ENCODE measurements around the gene SRM.
"Not testable (repeated sequence)": the region's sequence is repeated elsewhere in the genome, so short reads cannot be mapped to it uniquely, and the experiment has no call there.

SRM gene

GRCh38 chr1:11059968-11060830 lies at the start of gene SRM:
SRM (minus strand) TSS chr1:11060018; CDS start chr1:11059943, 75 bp downstream.
- TF ChIP-seq CTCF (IDR thresholded peaks at IDR 0.05; ENCODE audit: low read depth, low read length, missing control alignments): no peak

DNA sequence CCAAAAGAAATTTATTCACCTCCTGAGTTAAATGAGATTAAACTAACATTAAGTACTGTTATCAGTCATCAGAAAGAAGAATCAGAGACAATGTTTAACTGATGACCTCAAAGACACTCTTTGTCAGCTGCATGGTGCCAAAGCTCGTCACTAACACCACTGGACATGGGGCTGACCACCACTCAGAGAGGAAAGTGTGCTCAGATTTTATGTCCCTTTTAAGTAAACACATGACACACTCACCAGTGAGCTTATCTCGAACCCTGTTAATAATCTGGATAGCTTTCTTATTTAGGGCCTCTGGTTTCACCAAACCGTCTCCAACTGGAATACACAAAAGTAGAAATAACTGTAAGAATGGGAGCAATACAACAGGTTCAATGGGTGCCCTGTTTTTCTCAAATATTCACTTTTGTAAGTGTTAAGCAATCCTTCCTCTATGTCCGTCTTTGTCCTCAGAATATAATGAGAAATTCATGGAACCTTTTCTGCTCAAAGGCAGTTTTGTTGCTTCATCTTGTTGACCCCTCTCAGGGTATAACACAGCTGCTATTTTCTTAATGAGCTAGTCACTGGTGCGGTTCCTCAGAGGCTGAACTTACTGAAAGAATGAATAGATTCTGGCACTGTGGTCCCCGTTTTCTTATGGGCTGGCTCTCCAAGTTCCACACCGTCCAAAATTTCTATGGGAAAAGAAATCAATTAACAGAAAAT lies 49.4 kb upstream of the SRM start:
- no peak for DNase-seq (ENCODE audit: extremely low read depth, low read depth)
- H3K4me3 ChIP-seq (replicated peaks; ENCODE audit: low read depth, low read length): no peak overlapping the region
- no peak for TF ChIP-seq CTCF (IDR thresholded peaks at IDR 0.05; ENCODE audit: low read depth, low read length, missing control alignments)

More at GRCh38 chr1:11059968-11060830, at the start of gene SRM:
- H3K4me3 ChIP-seq (replicated peaks; ENCODE audit: low read depth, low read length): peak within 1 kb of the TSS; percentile 99
- DNase-seq (ENCODE audit: extremely low read depth, low read depth): no peak

DNA sequence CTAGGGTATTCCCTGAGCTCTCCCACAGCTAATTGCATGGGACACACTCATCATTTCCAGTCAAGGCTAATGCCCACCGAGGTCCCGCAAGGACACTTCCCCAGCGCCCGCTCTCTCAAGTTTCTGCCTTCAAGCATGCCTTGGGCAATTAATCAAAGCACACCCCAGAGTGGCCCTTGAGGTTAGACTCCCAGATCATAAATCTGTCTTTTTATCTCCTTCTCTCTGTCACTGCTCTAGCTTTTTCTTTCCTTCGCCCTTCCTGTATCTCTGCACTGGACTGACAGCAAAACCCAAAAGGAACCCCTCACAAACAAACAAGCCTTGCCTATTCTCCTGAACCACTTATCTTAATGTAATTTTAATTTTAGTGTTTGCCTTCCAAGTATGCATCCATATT lies 47.8 kb upstream of the SRM start:
- H3K4me3 ChIP-seq (replicated peaks; ENCODE audit: low read depth, low read length): no peak overlapping the region
- no peak for TF ChIP-seq CTCF (IDR thresholded peaks at IDR 0.05; ENCODE audit: low read depth, low read length, missing control alignments)
- DNase-seq (ENCODE audit: extremely low read depth, low read depth): no peak

DNA sequence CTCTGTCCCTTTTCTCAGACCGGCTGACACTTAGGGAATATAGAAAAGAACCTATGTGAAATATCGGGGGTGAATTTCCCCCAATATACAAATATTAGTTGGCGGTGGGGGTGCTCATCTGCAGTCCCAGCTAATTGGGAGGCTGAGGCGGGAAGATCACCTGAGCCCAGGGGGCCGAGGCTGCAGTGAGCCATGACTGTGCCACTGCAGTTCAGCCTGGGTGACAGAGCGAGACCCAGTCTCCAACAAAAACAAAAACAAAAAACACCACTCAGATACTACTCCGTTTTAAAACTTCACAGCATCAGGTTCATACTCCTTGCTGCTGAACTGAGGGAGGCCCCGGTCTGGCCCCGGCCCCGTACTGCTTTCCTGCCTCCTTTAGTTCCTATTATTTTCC lies 45.8 kb upstream of the SRM start:
- TF ChIP-seq CTCF (IDR thresholded peaks at IDR 0.05; ENCODE audit: low read depth, low read length, missing control alignments): no peak
- no peak for DNase-seq (ENCODE audit: extremely low read depth, low read depth)
- no peak overlapping the region for H3K4me3 ChIP-seq (replicated peaks; ENCODE audit: low read depth, low read length)

DNA sequence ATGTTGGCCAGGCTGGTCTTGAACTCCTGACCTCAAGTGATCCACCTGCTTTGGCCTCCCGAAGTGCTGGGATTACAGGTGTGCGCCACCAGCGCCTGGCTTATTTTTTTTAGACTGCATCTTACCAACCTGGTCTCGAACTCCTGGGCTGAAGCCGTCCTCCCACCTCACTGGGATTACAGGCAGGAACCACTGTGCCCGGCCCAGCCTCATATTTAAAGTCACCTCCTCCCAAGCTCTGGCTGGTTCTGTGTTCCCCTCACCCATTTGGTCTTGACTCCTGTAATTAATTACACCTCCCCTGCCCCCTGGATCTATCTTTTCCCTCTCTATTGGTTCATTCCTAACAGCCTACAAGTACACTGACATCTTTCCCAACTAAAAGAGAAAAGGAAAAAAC lies 41.5 kb upstream of the SRM start:
- no peak overlapping the region for H3K4me3 ChIP-seq (replicated peaks; ENCODE audit: low read depth, low read length)
- no peak for DNase-seq (ENCODE audit: extremely low read depth, low read depth)
- TF ChIP-seq CTCF (IDR thresholded peaks at IDR 0.05; ENCODE audit: low read depth, low read length, missing control alignments): no peak

DNA sequence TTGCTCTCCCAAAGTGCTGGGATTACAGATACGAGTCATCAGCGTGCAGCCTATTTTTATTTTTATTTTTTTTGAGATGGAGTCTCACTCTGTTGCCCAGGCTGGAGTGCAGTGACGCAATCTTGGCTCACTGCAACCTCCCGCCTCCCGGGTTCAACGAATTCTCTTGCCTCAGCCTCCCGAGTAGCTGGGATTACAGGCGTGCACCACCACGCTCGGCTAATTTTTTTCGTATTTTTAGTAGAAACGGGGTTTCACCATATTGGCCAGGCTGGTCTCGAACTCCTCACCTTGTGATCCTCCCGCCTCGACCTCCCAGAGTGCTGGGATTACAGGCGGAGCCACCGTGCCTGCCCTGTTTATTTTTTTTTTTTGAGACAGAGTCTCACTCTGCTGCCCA lies 41.0 kb upstream of the SRM start:
- DNase-seq (ENCODE audit: extremely low read depth, low read depth); H3K4me3 ChIP-seq (replicated peaks; ENCODE audit: low read depth, low read length): not testable (repeated sequence)

- TF ChIP-seq CTCF (IDR thresholded peaks at IDR 0.05; ENCODE audit: low read depth, low read length, missing control alignments): no peak
- DNase-seq (ENCODE audit: extremely low read depth, low read depth): no peak
- peak overlapping the region; percentile 96 for H3K4me3 ChIP-seq (replicated peaks; ENCODE audit: low read depth, low read length)
Observed at GRCh38 chr1:11100149-11100493, 40.3 kb upstream of the SRM start.
